GM12878 (cell line): ENCODE measurements around the gene SPIRE2. TPM values are rescaled to one million over a fixed set of nuclear protein-coding genes. Genes with fewer than 3 reads are reported as not detected.

Source experiments
- ATAC-seq: fragments of 200-7000 bp; cut with Tn5 transposase; 3 replicates; pipeline ENCODE4 v1.9.1; 2020; ENCODE audit warnings: mild to moderate bottlenecking, moderate library complexity
- BruUV-seq: library from RNA; stranded (reverse); fragments of 400-500 nt; replicated peaks from 2 replicates; lab custom pipeline; 2021; lab: Mats Ljungman, UMichigan
- CTCF ChIA-PET: fragments of 300-600 bp; sonication (Branson Sonifier 250); formaldehyde crosslinking; extraction: SDS; loops from one replicate; lab custom pipeline; 2021; ENCODE audit warnings: inconsistent platforms; lab: Yijun Ruan, JAX
- POLR2A ChIA-PET: fragments of 350-600 bp; formaldehyde crosslinking; extraction: SDS; loops from one replicate; lab custom pipeline; 2021; ENCODE audit warnings: inconsistent platforms; lab: Charles Lee
- RAD21 ChIA-PET: fragments of 300-600 bp; sonication (Branson Sonifier 250); formaldehyde crosslinking; loops from one replicate; lab custom pipeline; 2023; ENCODE audit warnings: antibody characterized with exemption; ENCODE audit not compliant: unreplicated experiment; lab: Charles Lee
- SMC1A ChIA-PET: fragments of 300-600 bp; sonication (Branson Sonifier 250); formaldehyde crosslinking; loops from one replicate; lab custom pipeline; 2023; ENCODE audit not compliant: unreplicated experiment, uncharacterized antibody; lab: Charles Lee
- DNase-seq: peaks from one replicate; pipeline ENCODE4 v3.0.0-alpha.2; 2011; ENCODE audit warnings: low read depth, low spot score
- FAIRE-seq: peaks from 3 replicates; lab custom pipeline; 2011; peaks lifted over from hg19 to GRCh38; lab: Jason Lieb, UNC
- H2AFZ ChIP-seq: 2 replicates; pipeline ENCODE4 v1.6.0; 2011; ENCODE audit warnings: low read depth, low read length, control low read depth; ENCODE audit not compliant: control insufficient read depth
- H3K27ac ChIP-seq: 2 replicates; pipeline ENCODE4 v1.5.1; 2011; ENCODE audit warnings: control low read depth; ENCODE audit not compliant: control insufficient read depth, insufficient read depth
- H3K27me3 ChIP-seq, 2 experiments: replicated peaks in 1 of 2; 2 replicates each; pipeline versions ENCODE4 v1.6.0 to v1.6.1; 2011; ENCODE audit warnings: low read length in 1 of 2; ENCODE audit not compliant: control insufficient read depth in 2 of 2, insufficient read depth in 2 of 2
- H3K36me3 ChIP-seq, 2 experiments: 2 replicates each; pipeline ENCODE4 v1.5.1; 2011; ENCODE audit warnings: low read length in 1 of 2; ENCODE audit not compliant: control insufficient read depth in 2 of 2, insufficient read depth in 2 of 2
- H3K4me1 ChIP-seq: 2 replicates; pipeline ENCODE4 v1.6.1; 2011; ENCODE audit warnings: mild to moderate bottlenecking, low read length, moderate library complexity, mixed read lengths; ENCODE audit not compliant: control insufficient read depth, insufficient read depth
- H3K4me2 ChIP-seq: 2 replicates; pipeline ENCODE4 v1.6.0; 2011; ENCODE audit warnings: control low read depth; ENCODE audit not compliant: control insufficient read depth, insufficient read depth
- H3K4me3 ChIP-seq: fragments of 200-600 bp; sonication (generic); 2 replicates; pipeline ENCODE4 v1.5.1; 2016
- H3K79me2 ChIP-seq: 2 replicates; pipeline ENCODE4 v1.6.0; 2011; ENCODE audit warnings: low read length; ENCODE audit not compliant: control insufficient read depth, insufficient read depth
- H3K9ac ChIP-seq: 2 replicates; pipeline ENCODE4 v1.8.0; 2011; ENCODE audit warnings: low read length, control low read depth, mixed read lengths; ENCODE audit not compliant: control insufficient read depth, insufficient read depth
- H3K9me3 ChIP-seq: replicated peaks from 3 replicates; pipeline ENCODE4 v1.5.1; 2011; ENCODE audit warnings: mild to moderate bottlenecking, low read length; ENCODE audit not compliant: control insufficient read depth, insufficient read depth
- H4K20me1 ChIP-seq: 2 replicates; pipeline ENCODE4 v1.6.0; 2011; ENCODE audit not compliant: control insufficient read depth, insufficient read depth
- CHD2 ChIP-seq: IDR thresholded peaks from 2 replicates; pipeline ENCODE4 v1.6.1; 2011; ENCODE audit warnings: low read depth, low read length, improper control_type of control experiment, borderline replicate concordance
- EP300 ChIP-seq, 2 experiments: fragments of 150-350 bp in 1 of 2; IDR thresholded peaks; 2 replicates each; pipeline ENCODE4 v1.6.1; 2011 to 2012; ENCODE audit warnings: low read depth in 2 of 2, low read length in 2 of 2, borderline replicate concordance in 1 of 2, improper control_type of control experiment in 1 of 2, inconsistent platforms in 1 of 2; ENCODE audit not compliant: control insufficient read depth in 1 of 2
- ESRRA ChIP-seq: IDR thresholded peaks from 2 replicates; pipeline ENCODE4 v1.6.1; 2012; ENCODE audit warnings: mild to moderate bottlenecking, low read length, improper control_type of control experiment
- KDM1A ChIP-seq: fragments of 200-600 bp; sonication (generic); IDR thresholded peaks from 2 replicates; pipeline ENCODE4 v1.6.1; 2016; ENCODE audit warnings: borderline replicate concordance
- LARP7 ChIP-seq: fragments of 450-650 bp; IDR thresholded peaks from 2 replicates; pipeline ENCODE4 v1.6.1; 2017; ENCODE audit warnings: mild to moderate bottlenecking
- NFYB ChIP-seq: IDR thresholded peaks from 2 replicates; pipeline ENCODE4 v1.6.1; 2011; ENCODE audit warnings: low read depth, mild to moderate bottlenecking, low read length, improper control_type of control experiment, moderate library complexity; ENCODE audit not compliant: insufficient read depth
- PAX8 ChIP-seq: fragments of 450-650 bp; IDR thresholded peaks from 2 replicates; pipeline ENCODE4 v1.6.1; 2017; ENCODE audit warnings: mild to moderate bottlenecking, moderate library complexity
- POLR2A ChIP-seq: IDR thresholded peaks from 2 replicates; pipeline ENCODE4 v1.6.1; 2011; ENCODE audit warnings: low read depth, mild to moderate bottlenecking, low read length
- SIX5 ChIP-seq: IDR thresholded peaks from 2 replicates; pipeline ENCODE4 v1.6.1; 2011; ENCODE audit warnings: mild to moderate bottlenecking, low read depth, low read length, moderate library complexity; ENCODE audit not compliant: severe bottlenecking
- SMAD1 ChIP-seq: fragments of 450-650 bp; IDR thresholded peaks from 2 replicates; pipeline ENCODE4 v1.6.1; 2018; ENCODE audit warnings: mild to moderate bottlenecking, low read depth; ENCODE audit not compliant: partially characterized antibody
- YY1 ChIP-seq: IDR thresholded peaks from 2 replicates; pipeline ENCODE4 v1.6.1; 2011; ENCODE audit warnings: low read depth, mild to moderate bottlenecking, low read length
- ZNF217 ChIP-seq: fragments of 450-650 bp; IDR thresholded peaks from 2 replicates; pipeline ENCODE4 v1.6.1; 2017; ENCODE audit warnings: antibody characterized with exemption, mild to moderate bottlenecking
- ZSCAN29 ChIP-seq: fragments of 450-650 bp; IDR thresholded peaks from 2 replicates; pipeline ENCODE4 v1.6.1; 2017; ENCODE audit warnings: mild to moderate bottlenecking, moderate library complexity
- WGBS: methylation state at CpG from one replicate; pipeline ENCODE4 v1.1.6; 2016; ENCODE audit warnings: low lambda C conversion rate; ENCODE audit not compliant: insufficient replicate concordance, insufficient coverage; ENCODE audit errors: missing lambda C conversion rate; 5-methylcytosine and 5-hydroxymethylcytosine counted together
- in situ Hi-C: fragments of 300-500 bp; cut with MboI; formaldehyde crosslinking; loops from 9 replicates; pipeline ENCODE4 v1.14.3; 2018; ENCODE audit warnings: mixed read lengths
- intact Hi-C: fragments of 100-400 bp; cut with micrococcal nuclease; formaldehyde crosslinking; loops from one replicate; pipeline ENCODE4 v1.14.2; 2022; ENCODE audit not compliant: unreplicated experiment
- polyA plus RNA-seq, 11 experiments: library from polyadenylated mRNA; depleted of rRNA in 4 of 11; unstranded in 6 of 11; stranded (reverse) in 5 of 11; fragments of >200 nt; fragmentation: Nextera tagmentation in 4 of 11; fragmentation: Illumina TruSeq in 1 of 11; extraction: Ambion mirVana in 4 of 11; extraction: Trizol in 1 of 11; gene quantifications; 1 replicate in 1 of 11; 2 replicates in 10 of 11; pipeline versions ENCODE4 v1.2.1 to v1.2.3, GENCODE V29; 2011 to 2016; ENCODE audit warnings: inconsistent platforms in 2 of 11, missing spikeins in 2 of 11, low read depth in 1 of 11
- total RNA-seq, 4 experiments: library from RNA; depleted of rRNA in 3 of 4; stranded (reverse); fragments of >200 nt in 3 of 4; fragmentation: Illumina TruSeq in 1 of 4; extraction: Trizol in 1 of 4; gene quantifications; 2 replicates each; pipeline versions ENCODE4 v1.2.1 to v1.2.3, GENCODE V29; 2013 to 2021

The SPIRE2 gene
- total and polyA plus RNA-seq, 10 of the 15 experiments (the other 5 are each of a cell fraction or from before 2014, with no cell fraction given) = 0.03 to 0.64 (median 0.27) TPM; not detected in 1

- CTCF ChIA-PET = no interaction called here
These were observed 59.0 kb downstream of the SPIRE2 start for GRCh38 chr16:89887243-89887642.

DNA sequence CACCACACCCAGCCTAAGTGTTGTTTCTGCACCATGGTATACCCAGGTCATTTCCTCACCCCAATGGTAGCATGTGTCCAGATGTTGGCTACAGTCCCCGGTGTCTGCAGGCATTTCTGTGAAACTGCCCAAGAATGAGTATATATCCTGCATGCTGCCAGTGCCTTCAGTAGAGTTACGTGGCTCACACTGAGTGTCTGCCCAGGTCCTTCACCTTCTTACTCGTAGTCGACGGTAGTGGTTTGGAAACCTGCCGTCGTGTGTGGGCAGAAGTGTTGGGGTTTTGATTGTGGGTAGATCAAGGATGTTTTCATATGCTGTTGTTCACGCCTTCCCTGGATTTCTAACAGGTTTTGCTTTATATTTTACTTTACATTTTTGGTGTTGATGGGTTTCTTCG, 61.9 kb downstream of the SPIRE2 start:
- TF ChIP-seq PAX8 = no peak
- no peak for TF ChIP-seq NFYB
- no peak for TF ChIP-seq EP300 (IDR thresholded peaks at IDR 0.05; ENCODE audit: borderline replicate concordance in 1 of 2, control insufficient read depth in 1 of 2, low read depth in 2 of 2, low read length in 2 of 2)
- no peak for TF ChIP-seq ZNF217
- no peak for TF ChIP-seq SMAD1
- TF ChIP-seq ESRRA = no peak
- no peak for TF ChIP-seq LARP7
- no peak for TF ChIP-seq CHD2
- no peaks in the 10 kb centered on the region for H3K79me2 ChIP-seq
- no peaks in the 10 kb centered on the region for H3K9me3 ChIP-seq
- ChIA-PET POLR2A (no interaction called here), RAD21 (no interaction called here), SMC1A (no interaction called here), CTCF (interaction anchor here (0.9 kb wide), 1 partner anchor 20 kb away, joined by 3 read pairs; no protein-coding TSS in a partner anchor)
- FAIRE-seq = no peak
- H3K36me3 ChIP-seq = peaks cover 20 to 43% of the 10 kb centered on the region in 2 experiments
- in situ Hi-C loops = no loop called here
- ATAC-seq = no peak
- H4K20me1 ChIP-seq = no peaks in the 10 kb centered on the region
- intact Hi-C loops = no loop called here
- no peaks in the 10 kb centered on the region for H3K27me3 ChIP-seq
- H2AFZ ChIP-seq = no peak overlapping the region
- no TSS peak for BruUV-seq
- 99% methylated on average over 9 of the region's 9 CpGs for WGBS
- H3K27ac ChIP-seq = no peak overlapping the region
- no peak overlapping the region for H3K4me2 ChIP-seq
- no peak overlapping the region for H3K9ac ChIP-seq
- DNase-seq = no peak
- no peak overlapping the region for H3K4me3 ChIP-seq
- no peaks in the 10 kb centered on the region for H3K4me1 ChIP-seq

More at GRCh38 chr16:89887243-89887642, 59.0 kb downstream of the SPIRE2 start:
- in situ Hi-C loops = no loop called here
- intact Hi-C loops = no loop called here
- H3K4me3 ChIP-seq = no peak overlapping the region
- H2AFZ ChIP-seq = no peak overlapping the region
- H3K36me3 ChIP-seq = peaks cover 37 to 43% of the 10 kb centered on the region in 2 experiments
- WGBS = 98% methylated on average over 14 of the region's 14 CpGs
- H3K4me1 ChIP-seq = no peaks in the 10 kb centered on the region
- no peaks in the 10 kb centered on the region for H3K27me3 ChIP-seq
- ATAC-seq (no peak), FAIRE-seq (no peak), DNase-seq (no peak)
- RAD21 ChIA-PET = no interaction called here
- no peak overlapping the region for H3K9ac ChIP-seq
- no TSS peak for BruUV-seq
- H3K9me3 ChIP-seq = no peaks in the 10 kb centered on the region
- H3K27ac ChIP-seq = no peak overlapping the region
- H3K79me2 ChIP-seq = no peaks in the 10 kb centered on the region
- POLR2A ChIA-PET = no interaction called here
- SMC1A ChIA-PET = interaction anchor here (0.5 kb wide), 1 partner anchor 30 kb away, joined by 3 read pairs; no protein-coding TSS in a partner anchor
- no peak for TF ChIP-seq ZSCAN29
- no peak for TF ChIP-seq SIX5
- TF ChIP-seq POLR2A = 0 out of 2 replicates have a peak, but pooled peaks have one; percentile 19
- TF ChIP-seq YY1 = no peak
- TF ChIP-seq KDM1A = no peak
- no peak overlapping the region for H3K4me2 ChIP-seq
- H4K20me1 ChIP-seq = peaks cover 5% of the 10 kb centered on the region; the same call in 1 of the 2 replicates
